Epithelial cell of prostate (primary cell): Measurements from ENCODE around the gene FBP2.
"Not testable (repeated sequence)": the region's sequence is repeated elsewhere in the genome, so short reads cannot be mapped to it uniquely, and the experiment has no call there.

ENCODE experiments used
- DNase-seq: peaks from one replicate; pipeline ENCODE4 v3.0.0-alpha.2; 2011; ENCODE audit warnings: low read depth, low spot score
- H3K27ac ChIP-seq: fragments of 450-650 bp; 2 replicates; pipeline ENCODE4 v1.5.1; 2017; ENCODE audit warnings: mild to moderate bottlenecking

FBP2 gene

DNA sequence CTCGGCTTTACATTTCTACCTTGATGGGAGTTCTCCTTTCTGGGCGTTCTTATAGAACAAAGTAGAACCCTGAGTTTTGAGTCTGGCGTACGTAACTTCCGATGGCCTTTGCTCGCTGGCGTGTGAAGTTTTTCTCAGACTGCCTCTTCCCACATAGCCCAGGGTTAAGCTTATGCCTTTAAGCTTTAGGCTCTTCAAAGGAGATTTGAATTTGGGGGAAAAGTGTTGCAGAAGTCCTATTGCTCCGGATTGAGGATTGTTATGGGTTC, 13.7 kb upstream of the FBP2 start:
- no peak overlapping the region for H3K27ac ChIP-seq
- no peak for DNase-seq

DNA sequence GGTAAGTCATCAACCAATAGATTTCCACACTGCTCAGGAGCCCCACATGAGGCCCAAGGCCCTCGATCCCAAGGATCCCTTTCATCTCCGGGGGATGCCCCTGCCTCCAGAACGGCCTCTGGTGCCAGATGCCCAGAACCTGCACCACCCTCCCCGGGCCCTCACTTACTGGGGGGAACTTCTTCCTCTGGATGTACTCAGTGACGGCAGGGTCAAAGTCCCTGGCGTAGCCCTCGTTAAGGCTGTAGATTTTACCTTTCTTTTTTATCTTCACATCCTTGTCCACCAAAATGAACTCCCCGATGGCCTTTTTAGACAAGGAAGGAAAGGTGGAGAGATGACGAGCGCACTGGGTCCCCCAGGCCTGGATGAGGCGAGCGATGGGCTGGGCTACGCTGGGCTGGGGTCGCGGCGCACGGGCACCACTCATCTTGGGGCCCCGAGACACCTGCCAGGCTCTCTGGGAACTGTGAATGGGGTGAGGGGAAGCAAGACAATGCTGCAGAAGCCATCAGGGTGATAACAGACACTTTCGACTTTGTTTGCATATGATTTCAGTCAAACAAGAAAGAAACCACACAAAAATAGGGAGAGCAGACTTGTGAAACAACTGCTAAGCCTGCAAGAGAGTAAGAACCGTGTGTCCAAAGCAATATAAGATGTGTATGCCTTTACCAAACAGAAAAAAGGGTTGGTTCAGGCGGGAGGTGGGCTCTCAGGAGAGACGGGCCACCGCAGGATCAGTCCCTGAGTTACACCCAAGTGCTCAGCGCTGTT, 13.2 kb upstream of the FBP2 start:
- no peak for DNase-seq
- H3K27ac ChIP-seq: no peak overlapping the region

DNA sequence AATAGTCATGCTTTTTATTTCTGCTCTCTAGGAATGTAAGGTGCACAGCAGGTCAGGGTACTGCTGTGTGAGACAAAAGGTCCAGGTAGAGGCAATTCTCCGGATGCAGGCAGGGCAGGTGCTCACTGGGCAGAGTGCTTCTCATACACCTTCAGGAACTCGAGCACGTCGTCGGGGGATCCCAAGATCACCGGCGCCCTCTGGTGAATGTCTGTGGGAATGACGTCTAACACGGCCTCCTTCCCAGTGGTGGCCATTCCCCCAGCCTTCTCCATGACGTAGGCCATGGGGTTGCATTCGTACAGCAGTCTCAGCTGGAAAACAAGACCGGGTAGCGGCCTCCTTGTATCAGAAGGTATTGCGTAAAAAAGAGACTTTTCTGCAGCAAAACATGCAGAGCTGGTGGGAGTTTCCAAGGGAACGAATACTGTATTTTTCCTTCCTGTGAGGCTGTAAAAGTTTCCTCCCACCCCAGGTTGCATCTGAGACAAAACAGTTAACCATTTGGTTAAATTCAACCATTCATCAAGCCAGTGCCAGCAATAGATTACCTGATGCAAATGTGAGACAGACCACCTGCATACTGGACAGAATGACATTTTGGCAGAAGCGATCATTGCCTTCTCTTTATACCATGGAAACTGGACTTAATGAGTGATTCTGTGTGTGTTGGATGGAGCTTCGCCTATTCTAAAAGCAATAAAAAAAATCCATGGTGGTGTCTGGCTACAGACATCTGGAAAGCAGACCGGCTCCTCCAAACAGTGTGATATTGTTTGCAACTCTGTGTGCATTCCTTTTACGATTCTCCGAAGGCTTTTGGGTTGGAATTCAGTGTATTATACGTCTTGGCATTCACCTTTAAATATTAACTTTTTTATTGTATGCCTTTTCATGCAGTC, 9.9 kb upstream of the FBP2 start:
- H3K27ac ChIP-seq: no peak overlapping the region
- DNase-seq: no peak

DNA sequence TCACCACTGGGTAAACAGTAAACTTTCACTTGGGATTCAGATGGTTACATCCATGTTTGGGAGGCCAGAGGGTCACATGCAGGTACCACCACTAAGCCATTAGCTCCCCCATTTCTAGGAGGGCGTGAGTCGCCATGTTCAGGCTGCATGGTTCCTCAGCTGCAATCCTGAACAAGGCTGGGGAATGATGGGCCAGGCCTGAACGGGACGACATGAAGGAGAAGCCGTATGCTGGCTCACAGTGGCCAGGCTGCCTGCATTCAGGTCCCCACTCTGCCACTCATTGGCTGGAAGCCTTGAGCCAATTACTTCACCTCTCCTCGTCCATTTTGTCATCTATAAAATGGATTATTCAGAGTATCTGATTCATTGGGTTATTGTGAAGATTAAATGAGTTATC, 9.0 kb upstream of the FBP2 start:
- no peak for DNase-seq
- H3K27ac ChIP-seq: no peak overlapping the region

DNA sequence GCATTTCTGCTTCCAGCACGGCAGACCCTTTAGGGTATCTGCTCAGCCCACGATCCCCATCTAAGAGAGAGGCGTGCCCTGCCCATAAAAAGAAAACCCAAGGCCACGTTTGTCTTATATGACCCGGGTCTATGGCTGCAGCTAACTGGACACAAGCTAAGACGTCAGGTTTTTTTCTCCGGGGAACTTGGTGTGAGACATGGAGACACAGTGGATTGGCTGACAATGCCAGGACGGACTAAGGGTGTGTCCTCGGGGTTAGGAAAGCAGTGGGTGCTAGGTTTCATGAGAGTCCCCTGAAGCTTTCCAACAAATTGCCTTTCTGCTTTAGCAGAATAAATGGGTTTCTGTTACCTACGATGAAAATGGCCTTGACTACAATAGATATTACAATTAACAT, 7.1 kb upstream of the FBP2 start:
- H3K27ac ChIP-seq: no peak overlapping the region
- no peak for DNase-seq

DNA sequence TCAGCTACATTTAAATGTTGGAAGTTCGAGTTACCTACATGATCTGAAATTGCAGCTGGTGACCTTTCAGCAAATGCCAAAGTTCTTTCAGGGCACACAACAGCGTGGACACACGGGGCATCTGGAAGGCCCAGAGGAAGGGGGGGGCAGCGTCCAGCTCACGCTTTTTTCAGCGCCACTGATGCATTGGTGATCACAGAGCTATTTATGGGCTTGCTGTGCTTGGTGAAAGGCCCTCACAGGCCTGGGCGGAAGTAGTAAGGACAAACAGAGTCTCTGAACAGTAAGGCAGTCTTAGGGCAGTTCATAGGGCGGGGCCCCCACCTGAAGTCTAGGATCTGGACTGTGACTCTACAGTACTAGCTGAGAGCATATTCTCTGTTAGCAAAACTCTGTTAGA, 6.6 kb upstream of the FBP2 start:
- no peak for DNase-seq
- H3K27ac ChIP-seq: no peak overlapping the region

DNA sequence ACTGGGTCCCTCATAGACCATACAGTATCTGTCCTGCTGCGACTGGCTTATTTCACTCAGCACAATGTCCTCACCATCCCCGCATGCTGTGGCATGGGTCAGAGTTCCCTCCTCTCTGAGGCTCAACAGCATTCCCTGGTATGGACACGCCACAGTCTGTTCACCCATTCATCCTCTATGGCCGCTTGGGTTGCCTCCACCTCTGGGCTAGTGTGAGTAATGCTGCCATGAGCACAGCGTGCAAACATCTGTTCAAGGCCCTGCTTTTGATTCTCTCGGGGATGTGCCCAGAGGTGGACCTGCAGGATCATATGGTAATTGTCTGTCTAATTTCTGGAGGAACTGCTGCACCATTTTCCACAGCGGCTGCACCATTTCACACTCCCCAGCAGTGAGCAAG, 5.5 kb upstream of the FBP2 start:
- DNase-seq: no peak
- H3K27ac ChIP-seq: no peak overlapping the region

DNA sequence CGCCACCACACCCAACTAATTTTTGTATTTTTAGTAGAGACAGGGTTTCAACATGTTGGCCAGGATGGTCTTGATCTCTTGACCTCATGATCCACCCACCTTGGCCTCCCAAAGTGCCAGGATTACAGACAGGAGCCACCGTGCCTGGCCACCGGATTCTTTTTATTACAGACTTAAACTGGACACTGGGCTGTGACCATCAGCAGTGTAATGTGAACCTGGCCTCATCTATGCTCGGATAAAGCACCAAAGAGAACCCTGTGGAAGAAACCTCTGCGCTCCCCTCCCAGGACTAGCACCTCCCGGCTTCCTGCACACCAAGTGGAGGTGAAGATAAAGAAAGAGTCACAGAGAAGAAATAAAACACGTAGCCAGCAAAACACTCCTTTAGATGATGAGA, 941 bp downstream of the FBP2 start:
- H3K27ac ChIP-seq, DNase-seq: not testable (repeated sequence)

DNA sequence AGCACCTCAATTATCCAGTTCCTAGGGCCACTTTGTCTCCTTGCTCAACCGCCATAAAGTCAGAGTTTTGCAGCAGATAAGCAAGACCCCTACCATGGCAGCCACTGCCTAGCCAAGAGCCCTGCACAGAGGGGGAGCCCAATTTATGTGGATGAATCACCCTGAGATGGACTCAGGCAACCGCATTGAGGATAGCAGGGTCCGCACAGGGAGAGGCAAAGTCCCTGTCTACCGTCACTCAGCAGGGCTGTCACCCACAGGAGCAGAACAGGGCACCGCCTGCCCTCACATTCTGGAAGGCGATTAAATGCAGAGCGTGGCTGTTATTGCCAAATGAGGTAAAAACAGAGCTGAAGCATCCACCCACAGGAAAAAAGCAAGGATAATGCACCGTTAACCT, 1.7 kb downstream of the FBP2 start:
- no peak for DNase-seq
- no peak overlapping the region for H3K27ac ChIP-seq

DNA sequence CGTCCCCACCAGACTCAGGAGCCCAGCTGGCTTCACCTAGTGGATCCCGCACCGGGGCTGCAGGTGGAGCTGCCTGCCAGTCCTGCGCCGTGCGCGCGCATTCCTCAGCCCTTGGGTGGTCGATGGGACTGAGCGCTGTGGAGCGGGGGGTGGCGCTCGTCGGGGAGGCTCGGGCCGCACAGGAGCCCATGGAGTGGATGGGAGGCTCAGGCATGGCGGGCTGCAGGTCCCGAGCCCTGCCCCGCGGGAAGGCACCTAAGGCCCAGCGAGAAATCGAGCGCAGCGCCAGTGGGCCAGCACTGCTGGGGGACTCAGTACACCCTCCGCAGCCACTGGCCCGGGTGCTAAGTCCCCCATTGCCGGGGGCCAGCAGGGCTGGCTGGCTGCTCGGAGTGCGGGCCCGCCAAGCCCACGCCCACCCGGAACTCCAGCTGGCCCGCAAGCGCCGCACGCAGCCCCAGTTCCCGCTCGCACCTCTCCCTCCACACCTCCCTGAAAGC, 2.5 kb downstream of the FBP2 start:
- not testable (repeated sequence) for DNase-seq

DNA sequence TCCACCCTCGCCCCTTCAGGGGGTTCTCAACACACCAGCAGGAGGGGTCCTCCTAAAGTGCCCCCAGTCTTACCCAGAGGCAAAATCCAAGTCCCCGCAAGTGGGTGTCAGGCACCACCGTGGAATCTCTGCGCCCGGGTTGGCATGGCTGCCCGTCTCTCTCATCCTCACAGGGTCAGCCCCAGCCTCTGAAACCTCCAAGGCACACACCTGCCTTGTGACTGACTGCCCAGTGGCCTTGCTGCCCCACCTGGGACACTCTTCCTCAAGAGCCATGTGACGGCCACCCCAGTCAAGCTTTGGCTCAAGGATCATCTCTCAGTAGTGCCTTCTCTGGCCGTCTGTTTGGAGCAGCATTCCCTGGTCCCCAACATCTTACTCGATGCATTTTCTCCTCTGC, 4.9 kb downstream of the FBP2 start:
- no peak for DNase-seq
- H3K27ac ChIP-seq: no peak overlapping the region

More for the DNA sequence above, 2.5 kb downstream of the FBP2 start:
- H3K27ac ChIP-seq: not testable (repeated sequence)

DNA sequence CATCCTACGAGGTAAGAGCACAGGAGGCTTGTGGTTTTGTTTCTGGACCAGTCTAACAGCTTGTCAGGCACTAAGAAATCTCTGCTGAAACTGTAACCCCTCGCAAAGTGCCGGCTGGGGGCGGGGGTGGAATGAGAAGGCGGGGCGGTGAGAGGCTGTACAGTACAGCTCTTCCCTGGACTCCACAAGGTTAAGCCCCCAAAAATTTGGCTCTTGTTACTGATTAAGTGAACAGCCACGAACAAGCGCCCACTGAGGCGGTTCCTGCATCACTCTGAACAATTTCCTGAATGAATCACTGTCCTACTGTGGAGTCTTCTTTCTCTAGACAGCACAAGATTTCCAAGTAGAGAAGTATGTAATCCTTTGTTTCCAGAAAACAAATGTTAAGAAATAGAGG, 6.8 kb downstream of the FBP2 start:
- no peak for DNase-seq
- no peak overlapping the region for H3K27ac ChIP-seq

DNA sequence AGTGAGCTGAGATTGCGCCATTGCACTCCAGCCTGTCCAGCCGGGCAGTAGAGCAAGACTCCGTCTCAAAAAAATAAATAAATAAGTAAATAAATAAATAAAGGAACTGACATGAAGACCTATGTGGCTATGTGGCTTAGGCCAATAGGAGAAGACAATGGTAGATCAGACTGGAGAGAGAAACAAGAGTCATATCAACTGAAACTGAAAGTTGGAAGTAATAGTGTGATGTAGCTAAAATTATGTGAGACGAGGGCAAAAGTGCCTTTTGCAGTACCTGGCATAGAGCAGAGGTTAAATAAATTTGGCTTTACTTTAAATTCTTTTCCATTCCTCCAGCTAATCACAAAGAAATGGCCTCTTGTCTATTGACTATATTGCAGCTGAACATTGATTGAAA, 7.3 kb downstream of the FBP2 start:
- no peak overlapping the region for H3K27ac ChIP-seq
- DNase-seq: no peak

DNA sequence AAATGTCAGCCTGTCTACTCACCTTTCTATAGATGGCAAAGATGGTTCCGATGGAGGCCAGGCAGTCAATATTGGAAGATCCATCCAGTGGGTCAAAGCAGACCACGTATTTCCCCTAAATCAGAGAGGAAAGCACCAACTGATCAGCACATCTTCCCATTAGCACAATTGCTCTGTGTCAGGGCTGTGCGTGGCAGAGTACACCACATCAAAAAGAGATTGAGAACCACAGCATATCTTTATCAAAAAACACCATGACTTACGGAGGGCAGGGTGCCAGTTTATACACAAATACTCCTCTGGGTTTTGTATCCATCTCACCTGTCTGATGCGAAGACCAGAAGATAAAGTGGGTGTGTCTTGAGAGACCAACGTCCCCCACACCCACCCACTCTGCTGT, 9.1 kb downstream of the FBP2 start:
- DNase-seq: no peak
- no peak overlapping the region for H3K27ac ChIP-seq

DNA sequence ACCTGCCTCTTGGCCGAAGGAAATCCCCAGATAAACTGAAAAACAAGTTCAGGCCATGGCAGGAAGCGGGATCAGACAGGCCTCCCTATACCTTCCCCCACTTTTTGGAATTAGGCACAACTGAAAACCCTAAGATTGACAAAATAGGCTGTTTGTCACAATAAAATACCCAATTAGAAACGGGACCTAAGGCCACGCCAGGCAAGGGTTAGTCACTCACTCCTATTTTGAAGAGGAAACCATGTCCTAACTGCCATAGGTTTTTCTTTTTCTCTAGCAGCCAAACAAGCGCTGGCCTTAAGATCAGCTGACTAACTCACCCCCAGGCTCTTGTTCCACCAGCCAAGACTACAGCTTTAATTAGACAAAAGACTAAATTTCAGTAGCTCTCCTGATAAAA, 11.9 kb downstream of the FBP2 start:
- H3K27ac ChIP-seq: no peak overlapping the region
- DNase-seq: no peak

DNA sequence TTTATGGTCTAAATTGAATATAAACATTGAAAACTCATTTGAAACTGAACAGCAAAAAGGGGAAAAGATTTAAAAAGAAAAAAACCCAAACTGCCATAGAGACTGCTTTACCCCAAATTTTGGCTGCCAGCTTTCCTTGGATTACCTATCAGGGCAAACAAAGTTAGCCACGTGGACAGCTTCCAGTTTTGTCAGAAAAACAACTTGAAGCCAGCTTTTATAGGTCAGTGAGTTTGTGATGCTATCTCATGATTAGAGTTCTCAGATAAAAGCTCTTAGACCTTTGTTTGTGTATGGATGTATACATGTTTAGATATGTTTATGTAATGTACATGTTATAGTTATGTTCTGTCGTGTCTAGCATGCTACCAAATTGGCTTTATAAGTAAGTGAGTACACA, 16.1 kb downstream of the FBP2 start:
- DNase-seq: no peak

DNA sequence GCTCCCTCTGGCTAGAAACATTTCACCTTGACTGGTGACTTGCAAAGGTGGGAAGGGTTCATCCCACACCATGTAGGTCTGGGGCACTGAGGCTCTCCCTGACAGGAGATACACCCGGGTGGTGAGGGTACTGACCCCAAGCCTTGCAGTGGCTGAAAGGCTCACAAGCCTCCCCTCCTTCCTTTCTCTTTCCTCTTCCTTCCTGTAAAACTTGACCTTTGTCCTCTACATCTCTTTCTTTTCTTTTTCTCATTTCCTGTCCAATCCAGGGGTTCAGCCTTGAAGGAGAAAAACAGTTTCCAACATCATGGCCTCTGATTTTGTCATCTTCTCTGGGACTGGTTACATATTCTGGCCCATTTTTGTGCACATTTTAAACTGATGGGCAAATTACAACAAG, 16.6 kb downstream of the FBP2 start:
- H3K27ac ChIP-seq: no peak overlapping the region
- DNase-seq: no peak

More for the DNA sequence above, 16.1 kb downstream of the FBP2 start:
- no peak overlapping the region for H3K27ac ChIP-seq

DNA sequence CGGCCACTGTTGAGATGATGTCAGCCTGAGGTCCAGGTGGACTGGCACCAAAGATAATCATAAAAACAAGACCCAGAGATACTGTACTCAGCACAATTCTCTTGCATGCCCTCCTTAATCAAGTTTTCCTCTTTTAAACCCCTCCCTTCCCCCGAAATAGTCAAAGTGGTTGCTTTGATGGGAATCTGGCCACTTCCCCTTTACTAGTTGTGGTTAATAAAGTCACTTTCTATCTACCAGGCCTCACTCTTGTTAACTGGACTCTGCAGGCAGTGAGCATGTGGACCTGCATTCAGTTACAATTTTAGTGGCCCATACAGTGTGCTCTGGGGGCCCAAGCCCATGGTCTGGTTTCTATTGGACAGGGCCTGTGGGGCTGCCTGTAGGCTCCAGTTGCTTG, 17.5 kb downstream of the FBP2 start:
- no peak overlapping the region for H3K27ac ChIP-seq
- no peak for DNase-seq

DNA sequence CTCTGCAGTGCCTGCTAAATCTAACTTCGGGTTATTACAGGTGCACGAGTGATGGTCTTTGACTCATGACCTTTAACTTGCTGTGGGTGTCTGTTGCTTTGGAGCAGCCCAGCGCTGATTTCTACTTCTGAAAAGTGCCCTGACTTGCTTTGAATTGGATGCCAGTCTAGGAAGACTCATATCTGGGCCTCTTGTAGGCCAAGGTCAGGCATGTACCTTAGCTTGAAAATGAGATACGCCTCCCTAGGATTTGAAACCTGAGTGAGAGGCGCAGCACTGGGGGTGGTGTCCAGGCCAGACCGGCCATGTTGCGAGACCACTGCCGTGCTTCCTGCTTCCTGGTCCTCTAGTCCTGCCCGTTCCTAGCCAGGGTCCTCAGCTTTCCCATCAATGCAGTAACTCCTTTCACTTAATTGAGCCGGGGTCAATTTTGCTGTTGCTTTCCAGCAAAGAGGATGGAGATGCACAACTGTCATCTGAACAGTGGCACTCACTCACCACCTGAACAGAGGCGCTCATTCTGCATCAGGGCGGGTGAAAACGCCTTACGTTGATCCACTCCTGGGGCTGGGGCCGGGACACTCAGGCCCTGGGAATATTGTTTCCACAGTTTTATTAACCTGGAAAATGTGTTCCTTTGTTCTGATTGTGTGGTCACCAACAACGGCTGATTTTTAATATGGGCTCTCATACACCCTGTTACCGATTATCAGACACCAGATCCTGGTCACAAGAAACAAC, 24.5 kb downstream of the FBP2 start:
- no peak overlapping the region for H3K27ac ChIP-seq
- DNase-seq: no peak

DNA sequence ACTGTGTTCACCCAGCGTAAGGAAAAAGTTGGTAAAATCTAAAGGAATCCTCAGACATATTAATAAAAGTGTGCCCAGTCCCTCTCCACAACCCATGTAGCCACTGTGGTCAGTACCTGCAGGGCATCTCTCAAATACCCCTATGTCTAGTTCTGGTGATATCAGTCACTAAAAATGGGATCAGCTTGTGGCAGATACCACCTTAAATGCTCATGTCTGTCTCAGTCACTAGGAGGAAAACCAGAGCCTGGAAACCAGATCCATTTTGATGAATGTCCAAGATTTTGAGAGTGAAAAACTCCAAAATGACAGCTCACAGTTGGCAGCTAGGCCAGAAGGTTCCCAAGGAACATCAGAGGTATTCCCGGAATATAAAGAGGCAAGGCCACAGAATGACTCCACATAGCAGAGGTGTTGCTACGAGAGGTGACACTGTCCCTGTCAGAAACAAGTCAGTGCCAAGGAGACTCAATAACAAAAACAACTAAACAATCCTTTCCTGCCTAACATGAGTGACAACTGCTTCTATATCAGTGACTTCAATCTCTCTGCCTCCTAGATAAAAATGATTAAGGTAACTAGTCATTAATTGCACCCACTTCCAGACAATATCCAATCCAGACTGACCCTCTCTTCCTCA, 25.3 kb downstream of the FBP2 start:
- DNase-seq: no peak
- H3K27ac ChIP-seq: no peak overlapping the region

DNA sequence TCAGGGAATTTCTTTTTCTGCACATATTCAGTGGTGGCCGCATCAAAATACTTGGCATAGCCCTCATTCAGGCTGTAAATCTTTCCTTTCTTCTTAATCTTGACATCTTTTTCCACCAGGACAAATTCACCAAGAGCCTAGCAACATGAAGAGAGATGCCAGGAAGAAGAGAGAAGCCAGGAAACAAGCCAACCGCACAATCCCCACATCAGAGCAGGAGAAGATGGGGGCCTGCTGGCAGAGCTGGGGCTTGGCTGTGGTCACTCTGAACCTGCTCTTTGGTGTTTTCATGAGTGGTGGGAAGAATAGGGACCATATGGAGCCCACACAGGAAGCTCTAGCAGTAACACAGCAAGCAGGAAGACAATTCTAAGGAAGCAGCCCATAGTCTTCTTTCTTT, 26.4 kb downstream of the FBP2 start:
- no peak for DNase-seq
- no peak overlapping the region for H3K27ac ChIP-seq
